ENCODE data around the gene DIAPH3.

- TF ChIP-seq, protein P1, sequence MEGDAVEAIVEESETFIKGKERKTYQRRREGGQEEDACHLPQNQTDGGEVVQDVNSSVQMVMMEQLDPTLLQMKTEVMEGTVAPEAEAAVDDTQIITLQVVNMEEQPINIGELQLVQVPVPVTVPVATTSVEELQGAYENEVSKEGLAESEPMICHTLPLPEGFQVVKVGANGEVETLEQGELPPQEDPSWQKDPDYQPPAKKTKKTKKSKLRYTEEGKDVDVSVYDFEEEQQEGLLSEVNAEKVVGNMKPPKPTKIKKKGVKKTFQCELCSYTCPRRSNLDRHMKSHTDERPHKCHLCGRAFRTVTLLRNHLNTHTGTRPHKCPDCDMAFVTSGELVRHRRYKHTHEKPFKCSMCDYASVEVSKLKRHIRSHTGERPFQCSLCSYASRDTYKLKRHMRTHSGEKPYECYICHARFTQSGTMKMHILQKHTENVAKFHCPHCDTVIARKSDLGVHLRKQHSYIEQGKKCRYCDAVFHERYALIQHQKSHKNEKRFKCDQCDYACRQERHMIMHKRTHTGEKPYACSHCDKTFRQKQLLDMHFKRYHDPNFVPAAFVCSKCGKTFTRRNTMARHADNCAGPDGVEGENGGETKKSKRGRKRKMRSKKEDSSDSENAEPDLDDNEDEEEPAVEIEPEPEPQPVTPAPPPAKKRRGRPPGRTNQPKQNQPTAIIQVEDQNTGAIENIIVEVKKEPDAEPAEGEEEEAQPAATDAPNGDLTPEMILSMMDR (IDR thresholded peaks at IDR 0.05), result no peak
- no peak for TF ChIP-seq EZH2 (IDR thresholded peaks at IDR 0.05; ENCODE audit: borderline replicate concordance, insufficient read depth, low read depth, low read length, poor library complexity, severe bottlenecking)
Observed at GRCh38 chr13:59863621-59864020, 300.1 kb downstream of the DIAPH3 start.
